GM19099 (cell line): ENCODE data around the gene RNF166.
A peak's percentile ranks its signal among the peaks of the same experiment; 100 is the strongest.

ENCODE experiments used
- POLR2A ChIP-seq: IDR thresholded peaks from 3 replicates; pipeline ENCODE4 v1.6.1; 2011; ENCODE audit warnings: low read depth; ENCODE audit not compliant: insufficient read length; ENCODE audit errors: extremely low read depth

Gene RNF166

DNA sequence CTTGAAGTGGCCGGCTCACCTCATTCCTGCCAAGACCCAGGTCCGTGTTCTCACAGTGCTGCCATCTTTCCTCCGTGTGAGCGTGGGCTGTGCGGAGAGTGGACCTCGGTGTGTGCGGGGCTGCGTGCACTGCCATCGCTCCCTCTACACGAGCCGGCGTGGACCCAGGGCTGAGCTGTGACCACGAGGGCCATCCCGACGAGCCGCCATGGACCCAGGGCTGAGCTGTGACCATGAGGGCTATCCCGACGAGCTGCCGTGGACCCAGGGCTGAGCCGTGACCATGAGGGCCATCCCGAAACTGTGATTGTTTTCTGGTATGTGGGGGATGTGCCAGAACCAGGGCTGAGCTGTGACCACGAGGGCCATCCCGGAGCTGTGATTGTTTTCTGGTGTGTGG is 34.4 kb downstream of the RNF166 start:
- no peak for TF ChIP-seq POLR2A

- no peak for TF ChIP-seq POLR2A
Measured at GRCh38 chr16:88669980-88670379, 36.2 kb downstream of the RNF166 start.

GRCh38 chr16:88667461-88667860 is 38.7 kb downstream of the RNF166 start:
- TF ChIP-seq POLR2A: no peak

GRCh38 chr16:88665570-88665969 is 40.6 kb downstream of the RNF166 start:
- no peak for TF ChIP-seq POLR2A

DNA sequence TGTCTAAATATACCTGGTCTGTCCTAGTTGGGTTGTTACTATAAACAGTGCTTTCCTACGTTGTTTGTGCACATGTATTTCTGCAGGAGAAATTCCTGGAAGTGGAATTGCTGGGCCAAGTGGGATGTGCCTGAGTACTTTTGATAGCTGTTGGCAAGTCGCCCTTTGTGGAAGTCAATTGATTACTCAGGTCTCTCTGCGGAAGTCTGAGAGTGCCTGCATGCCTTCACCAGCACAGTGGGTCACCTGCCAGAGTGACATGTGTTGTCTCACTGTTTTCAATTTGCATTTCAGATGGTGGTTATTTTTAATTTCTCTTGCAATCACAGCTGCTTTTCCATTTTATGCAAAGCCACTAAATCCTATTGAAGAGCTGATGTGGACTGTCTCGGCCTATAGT is 41.1 kb downstream of the RNF166 start:
- TF ChIP-seq POLR2A: no peak

DNA sequence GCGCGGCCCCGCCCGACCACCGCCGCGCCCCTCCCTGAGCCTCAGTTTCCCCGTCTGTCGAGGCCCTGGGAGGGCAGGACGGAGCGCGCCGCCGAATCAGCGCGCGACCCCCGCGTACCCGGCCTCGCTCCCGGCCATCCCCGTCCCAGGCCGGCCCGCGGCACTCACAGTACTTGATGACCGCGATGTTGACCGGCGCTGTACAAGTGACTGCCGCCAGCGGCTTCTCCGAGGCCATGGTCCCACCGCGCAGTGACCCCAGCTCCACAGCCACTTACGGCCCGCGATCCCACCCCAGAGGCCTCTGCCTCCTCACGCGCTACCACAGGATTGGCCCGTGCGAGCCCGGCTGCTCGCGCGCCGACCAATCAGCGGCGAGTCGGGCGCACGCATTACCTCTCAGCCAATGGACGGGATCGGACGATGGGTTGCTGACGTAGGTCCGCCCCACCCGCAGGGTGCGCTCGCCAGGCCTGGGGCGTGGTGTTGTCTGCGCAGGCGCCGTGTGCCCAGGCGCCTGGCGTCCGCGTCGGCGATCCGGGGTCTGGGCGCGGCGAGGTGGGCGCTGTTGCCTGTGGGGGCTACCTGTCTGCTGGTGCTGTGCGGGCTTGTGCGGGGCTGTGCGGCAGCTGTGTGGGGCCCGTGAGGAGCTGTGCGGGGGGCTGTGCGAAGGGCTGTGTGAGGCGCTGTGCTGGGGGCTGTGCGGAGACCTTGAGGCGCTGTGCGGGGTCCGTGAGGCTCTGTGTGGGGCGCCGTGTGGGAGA is 43.2 kb downstream of the RNF166 start, which contains the start of gene MVD:
Gene MVD, minus strand, starts transcription at position 249 of the 764 bp plus-strand sequence. Its CDS starts 11 bp downstream, at position 238.
- TF ChIP-seq POLR2A: peak; percentile 88

- no peak for TF ChIP-seq POLR2A
Measured at GRCh38 chr16:88662222-88662842, 43.9 kb downstream of the RNF166 start.

DNA sequence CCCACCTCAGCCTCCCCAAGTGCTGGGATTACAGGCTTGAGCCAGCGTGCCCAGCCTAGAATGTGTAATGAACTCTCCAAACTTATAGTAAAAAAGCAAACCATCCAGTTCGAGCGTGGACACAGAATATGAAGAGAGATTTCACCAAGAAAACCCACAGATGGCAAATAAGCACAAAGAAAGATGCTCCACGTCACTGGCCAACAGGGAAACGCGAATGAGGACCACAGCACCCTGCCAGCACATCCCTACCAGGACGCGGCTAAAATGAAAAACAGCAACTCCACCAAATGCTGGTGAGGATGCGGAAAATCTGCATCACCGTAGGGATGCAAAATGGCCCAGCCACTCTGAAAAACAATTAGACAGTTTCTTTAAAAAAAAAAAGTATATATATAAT is 44.7 kb downstream of the RNF166 start:
- TF ChIP-seq POLR2A: no peak

GRCh38 chr16:88659160-88659559 is 47.0 kb downstream of the RNF166 start:
- no peak for TF ChIP-seq POLR2A

DNA sequence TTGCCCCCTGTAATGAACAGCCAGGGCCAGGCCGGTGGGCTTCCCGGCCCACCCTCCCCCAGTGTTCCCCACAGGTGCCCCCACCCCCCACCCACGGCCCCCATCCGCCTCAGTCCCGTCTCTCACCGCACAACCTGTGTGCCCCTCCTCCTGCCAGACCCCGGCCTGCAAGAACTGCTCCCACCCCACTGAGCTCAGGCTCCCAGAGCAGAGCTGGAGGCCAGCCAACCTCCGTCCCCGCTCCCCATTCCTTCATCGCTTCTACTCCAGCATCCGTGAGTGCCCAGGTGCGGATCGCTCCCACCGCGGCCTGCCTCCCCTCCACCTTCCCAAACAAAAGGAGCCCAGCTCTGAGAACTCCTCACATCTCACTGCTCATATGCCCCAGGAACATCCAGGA is 47.5 kb downstream of the RNF166 start:
- no peak for TF ChIP-seq POLR2A

GRCh38 chr16:88657371-88657770 is 48.8 kb downstream of the RNF166 start:
- no peak for TF ChIP-seq POLR2A

- no peak for TF ChIP-seq POLR2A
Measured at GRCh38 chr16:88656291-88656980, 49.8 kb downstream of the RNF166 start.

GRCh38 chr16:88655733-88656281 is 50.4 kb downstream of the RNF166 start:
- no peak for TF ChIP-seq POLR2A

GRCh38 chr16:88655053-88655732 is 51.0 kb downstream of the RNF166 start:
- TF ChIP-seq POLR2A: no peak
